Endothelial cell of umbilical vein (primary cell): ENCODE measurements around the gene FANCE. TPM values are rescaled to one million over a fixed set of nuclear protein-coding genes. Genes with fewer than 3 reads are reported as not detected.

ENCODE experiments used
- BruUV-seq: library from RNA; stranded (reverse); fragments of 400-500 nt; replicated peaks from 2 replicates; lab custom pipeline; 2021; lab: Mats Ljungman, UMichigan
- CTCF ChIA-PET: fragments of 300-600, 350-600 bp; sonication (Branson Sonifier 250); formaldehyde crosslinking; loops from one replicate; lab custom pipeline; 2021; ENCODE audit warnings: antibody characterized with exemption, inconsistent platforms; lab: Charles Lee
- POLR2A ChIA-PET: fragments of 300-600, 350-600 bp; sonication (Branson Sonifier 250); formaldehyde crosslinking; loops from one replicate; lab custom pipeline; 2021; ENCODE audit warnings: antibody characterized with exemption, inconsistent platforms; lab: Charles Lee
- DNase-seq: peaks from one replicate; pipeline ENCODE4 v3.0.0-alpha.2; 2011; ENCODE audit warnings: low read depth, low spot score
- FAIRE-seq: peaks from 2 replicates; lab custom pipeline; 2011; peaks lifted over from hg19 to GRCh38; lab: Jason Lieb, UNC
- H2AFZ ChIP-seq: 2 replicates; pipeline ENCODE4 v1.6.0; 2012; ENCODE audit warnings: low read depth, low read length, control low read depth, inconsistent platforms
- H3K27ac ChIP-seq: 2 replicates; pipeline ENCODE4 v1.5.1; 2011; ENCODE audit warnings: low read depth, mild to moderate bottlenecking, control low read depth, low read length, moderate library complexity; ENCODE audit not compliant: insufficient read depth
- H3K27me3 ChIP-seq, 2 experiments: 2 replicates each; pipeline versions ENCODE4 v1.6.0 to v1.6.1; 2011; ENCODE audit warnings: low read length in 2 of 2, mixed read lengths in 1 of 2; ENCODE audit not compliant: control insufficient read depth in 2 of 2, insufficient read depth in 2 of 2
- H3K36me3 ChIP-seq, 2 experiments: 2 replicates in 1 of 2; 3 replicates in 1 of 2; pipeline ENCODE4 v1.5.1; 2011; ENCODE audit warnings: low read length in 2 of 2, mild to moderate bottlenecking in 1 of 2, moderate library complexity in 1 of 2; ENCODE audit not compliant: control insufficient read depth in 2 of 2, insufficient read depth in 2 of 2; ENCODE audit errors: extremely low read depth in 1 of 2
- H3K4me1 ChIP-seq: 3 replicates; pipeline ENCODE4 v1.5.1; 2011; ENCODE audit warnings: mild to moderate bottlenecking, low read length; ENCODE audit not compliant: control insufficient read depth, insufficient read depth; ENCODE audit errors: extremely low read depth
- H3K4me2 ChIP-seq: 2 replicates; pipeline ENCODE4 v1.6.1; 2011; ENCODE audit warnings: low read length, control low read depth, mixed read lengths; ENCODE audit not compliant: insufficient read depth
- H3K4me3 ChIP-seq, 3 experiments: fragments of 200-600 bp in 1 of 3; sonication (generic), shearing (Covaris generic) in 1 of 3; replicated peaks in 1 of 3; 2 replicates each; pipeline ENCODE4 v1.5.1; 2011 to 2016; ENCODE audit warnings: control low read depth in 3 of 3, low read length in 3 of 3, mild to moderate bottlenecking in 2 of 3, inconsistent platforms in 1 of 3, low read depth in 1 of 3, moderate library complexity in 1 of 3; ENCODE audit not compliant: insufficient read depth in 1 of 3
- H3K79me2 ChIP-seq: 2 replicates; pipeline ENCODE4 v1.6.0; 2012; ENCODE audit warnings: low read length, inconsistent platforms; ENCODE audit not compliant: control insufficient read depth, insufficient read depth
- H3K9ac ChIP-seq: replicated peaks from 2 replicates; pipeline ENCODE3; 2011; ENCODE audit warnings: low read length, control low read depth; ENCODE audit not compliant: insufficient read depth; ENCODE audit errors: extremely low read depth
- H3K9me1 ChIP-seq: replicated peaks from 3 replicates; pipeline ENCODE4 v1.6.0; 2011; ENCODE audit warnings: mild to moderate bottlenecking, low read length; ENCODE audit not compliant: control insufficient read depth, insufficient read depth; ENCODE audit errors: extremely low read depth
- H3K9me3 ChIP-seq: replicated peaks from 2 replicates; pipeline ENCODE4 v1.5.1; 2012; ENCODE audit warnings: low read length, inconsistent platforms; ENCODE audit not compliant: control insufficient read depth, insufficient read depth
- H4K20me1 ChIP-seq: replicated peaks from 2 replicates; pipeline ENCODE3; 2011; ENCODE audit warnings: mild to moderate bottlenecking, low read length; ENCODE audit not compliant: control insufficient read depth, insufficient read depth; ENCODE audit errors: extremely low read depth
- CTCF ChIP-seq, 2 donors: IDR thresholded peaks; 1 replicate in 1 of 2; 2 replicates in 1 of 2; pipeline ENCODE4 v1.5.1; 2011; ENCODE audit warnings: low read length in 2 of 2, mild to moderate bottlenecking in 2 of 2, moderate library complexity in 2 of 2, control low read depth in 1 of 2, inconsistent platforms in 1 of 2, low read depth in 1 of 2; ENCODE audit not compliant: insufficient read depth in 1 of 2; ENCODE audit errors: extremely low read depth in 1 of 2
- EZH2 ChIP-seq: IDR thresholded peaks from 2 replicates; pipeline ENCODE4 v1.6.1; 2012; ENCODE audit warnings: borderline replicate concordance, low read depth, mild to moderate bottlenecking, moderate library complexity, low read length, inconsistent platforms; ENCODE audit not compliant: severe bottlenecking
- FOS ChIP-seq: IDR thresholded peaks from 2 replicates; pipeline ENCODE4 v1.6.1; 2011; ENCODE audit warnings: mild to moderate bottlenecking, low read length, moderate library complexity, borderline replicate concordance; ENCODE audit not compliant: insufficient read depth
- GATA2 ChIP-seq: IDR thresholded peaks from 2 replicates; pipeline ENCODE4 v1.7.0; 2011; ENCODE audit warnings: low read depth, mild to moderate bottlenecking, moderate library complexity, mixed read lengths, low read length; ENCODE audit not compliant: insufficient read length, insufficient read depth
- JUN ChIP-seq: IDR thresholded peaks from 2 replicates; pipeline ENCODE4 v1.6.1; 2011; ENCODE audit warnings: borderline replicate concordance, low read depth; ENCODE audit not compliant: insufficient read length, insufficient read depth
- MAX ChIP-seq: IDR thresholded peaks from 2 replicates; pipeline ENCODE4 v1.6.1; 2011; ENCODE audit not compliant: insufficient read depth, insufficient read length
- MYC ChIP-seq: IDR thresholded peaks from one replicate; pipeline ENCODE4 v1.6.1; 2011; ENCODE audit warnings: mild to moderate bottlenecking, low read depth, low read length
- POLR2A ChIP-seq: IDR thresholded peaks from 2 replicates; pipeline ENCODE4 v1.6.1; 2012; ENCODE audit warnings: low read depth, mild to moderate bottlenecking, control low read depth, low read length
- POLR2AphosphoS5 ChIP-seq: IDR thresholded peaks from 2 replicates; pipeline ENCODE4 v1.6.1; 2012; ENCODE audit warnings: low read depth, mild to moderate bottlenecking, control low read depth, low read length, moderate library complexity; ENCODE audit not compliant: insufficient read depth
- dilution Hi-C: fragments of 300-500 bp; cut with MboI; formaldehyde crosslinking; loops from one replicate; pipeline ENCODE4 v1.15.0; 2019; ENCODE audit warnings: low sequenced_read_pairs; ENCODE audit not compliant: extremely low pct_ligation_motif_present
- intact Hi-C: fragments of 100-400 bp; cut with micrococcal nuclease; formaldehyde crosslinking; loops from one replicate; pipeline ENCODE4 v1.10.0; 2022
- polyA plus RNA-seq, 4 experiments: library from polyadenylated mRNA; depleted of rRNA in 3 of 4; stranded (reverse) in 3 of 4; unstranded in 1 of 4; fragments of >200 nt; gene quantifications; 2 replicates each; pipeline versions ENCODE4 v1.2.1 to v1.2.3, GENCODE V29; 2011 to 2012; ENCODE audit warnings: missing spikeins in 1 of 4
- total RNA-seq: library from RNA; stranded (reverse); gene quantifications from 2 replicates; pipeline ENCODE4 v1.2.3, GENCODE V29; 2021

The FANCE gene
- total and polyA plus RNA-seq, 2 donors (not counting 3 experiments of a cell fraction or from before 2014, with no cell fraction given): 9.1 to 12.7 TPM

- Histone ChIP-seq H3K9ac (no peak overlapping the region), H4K20me1 (no peaks in the 10 kb centered on the region), H3K9me1 (no peaks in the 10 kb centered on the region), H3K27ac (no peak overlapping the region), H3K79me2 (no peaks in the 10 kb centered on the region), H3K36me3 (peaks cover 2 to 14% of the 10 kb centered on the region in 2 experiments), H3K9me3 (no peaks in the 10 kb centered on the region), H3K4me1 (no peaks in the 10 kb centered on the region), H2AFZ (no peak overlapping the region), H3K27me3 (no peaks in the 10 kb centered on the region), H3K4me2 (no peak overlapping the region), H3K4me3 (no peak overlapping the region)
- FAIRE-seq (no peak), DNase-seq (no peak)
- POLR2A ChIA-PET: no interaction called here
- dilution Hi-C loops (no loop called here), intact Hi-C loops (no loop called here)
- CTCF ChIA-PET: interaction anchor here (1.0 to 1.9 kb wide), 2 partner anchors 17 to 35 kb away, joined by 3 to 4 read pairs; no protein-coding TSS in a partner anchor
- TF ChIP-seq FOS (no peak), MYC (no peak)
- BruUV-seq: no TSS peak
These were observed 40.0 kb upstream of the FANCE start for GRCh38 chr6:35412102-35412501.

GRCh38 chr6:35413911-35414310, 38.2 kb upstream of the FANCE start:
- DNase-seq: no peak
- BruUV-seq: no TSS peak
- dilution Hi-C loops (no loop called here), intact Hi-C loops (no loop called here)
- Histone ChIP-seq H3K9ac (no peak overlapping the region), H3K9me1 (no peaks in the 10 kb centered on the region), H3K4me3 (no peak overlapping the region), H3K4me1 (peaks cover 3% of the 10 kb centered on the region), H3K27me3 (no peaks in the 10 kb centered on the region), H3K36me3 (peaks cover 2 to 18% of the 10 kb centered on the region in 2 experiments), H4K20me1 (no peaks in the 10 kb centered on the region), H2AFZ (no peak overlapping the region), H3K9me3 (no peaks in the 10 kb centered on the region), H3K27ac (no peak overlapping the region), H3K79me2 (no peaks in the 10 kb centered on the region), H3K4me2 (no peak overlapping the region)
- TF ChIP-seq MAX: no peak
- no peak for TF ChIP-seq POLR2AphosphoS5
- no peak for TF ChIP-seq GATA2
- no peak for TF ChIP-seq MYC
- no peak for TF ChIP-seq CTCF (IDR thresholded peaks at IDR 0.05; ENCODE audit: extremely low read depth in 1 of 2, insufficient read depth in 1 of 2, low read depth in 1 of 2, low read length in 2 of 2)
- no peak for TF ChIP-seq EZH2
- TF ChIP-seq POLR2A: no peak
- TF ChIP-seq FOS: no peak
- TF ChIP-seq JUN: no peak
- ChIA-PET CTCF (interaction anchor here (0.9 to 2.8 kb wide), 6 partner anchors 10 to 71 kb away, joined by 3 to 38 read pairs (median 10); partner anchors contain the start of gene PPARD), POLR2A (no interaction called here)
- FAIRE-seq: no peak
